ENCODE measurements around the gene TBX5. TPM values are rescaled to one million over a fixed set of nuclear protein-coding genes. Genes with fewer than 3 reads are reported as not detected.

The TBX5 gene
- total RNA-seq, 4 donors from 2014 or later, result not detected

DNA sequence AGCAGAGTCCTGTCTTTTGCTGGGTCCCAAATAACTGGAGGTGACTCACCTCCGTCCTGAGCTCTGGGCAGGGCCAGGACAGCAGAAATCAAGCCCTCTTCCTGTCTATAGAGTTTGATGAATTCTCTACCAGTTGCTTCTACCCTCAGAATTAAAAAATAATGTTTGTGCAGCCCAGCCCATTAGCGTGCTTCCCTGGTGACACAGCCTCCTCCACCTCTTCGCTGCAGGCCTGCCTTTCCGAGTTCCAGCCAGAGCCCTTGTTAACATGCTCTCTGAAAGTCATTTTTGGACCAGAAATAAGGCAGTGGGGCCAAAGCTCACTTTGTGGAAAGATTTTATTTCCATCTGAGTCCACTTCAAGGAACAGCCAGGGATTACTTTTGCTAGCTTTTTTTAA lies 94.0 kb downstream of the TBX5 start:
- TF ChIP-seq, protein P1, sequence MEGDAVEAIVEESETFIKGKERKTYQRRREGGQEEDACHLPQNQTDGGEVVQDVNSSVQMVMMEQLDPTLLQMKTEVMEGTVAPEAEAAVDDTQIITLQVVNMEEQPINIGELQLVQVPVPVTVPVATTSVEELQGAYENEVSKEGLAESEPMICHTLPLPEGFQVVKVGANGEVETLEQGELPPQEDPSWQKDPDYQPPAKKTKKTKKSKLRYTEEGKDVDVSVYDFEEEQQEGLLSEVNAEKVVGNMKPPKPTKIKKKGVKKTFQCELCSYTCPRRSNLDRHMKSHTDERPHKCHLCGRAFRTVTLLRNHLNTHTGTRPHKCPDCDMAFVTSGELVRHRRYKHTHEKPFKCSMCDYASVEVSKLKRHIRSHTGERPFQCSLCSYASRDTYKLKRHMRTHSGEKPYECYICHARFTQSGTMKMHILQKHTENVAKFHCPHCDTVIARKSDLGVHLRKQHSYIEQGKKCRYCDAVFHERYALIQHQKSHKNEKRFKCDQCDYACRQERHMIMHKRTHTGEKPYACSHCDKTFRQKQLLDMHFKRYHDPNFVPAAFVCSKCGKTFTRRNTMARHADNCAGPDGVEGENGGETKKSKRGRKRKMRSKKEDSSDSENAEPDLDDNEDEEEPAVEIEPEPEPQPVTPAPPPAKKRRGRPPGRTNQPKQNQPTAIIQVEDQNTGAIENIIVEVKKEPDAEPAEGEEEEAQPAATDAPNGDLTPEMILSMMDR (IDR thresholded peaks at IDR 0.05), result no peak
- ATAC-seq (ENCODE audit: low FRiP score), result peak; percentile 26
- DNase-seq (ENCODE audit: low spot score), result no peak

DNA sequence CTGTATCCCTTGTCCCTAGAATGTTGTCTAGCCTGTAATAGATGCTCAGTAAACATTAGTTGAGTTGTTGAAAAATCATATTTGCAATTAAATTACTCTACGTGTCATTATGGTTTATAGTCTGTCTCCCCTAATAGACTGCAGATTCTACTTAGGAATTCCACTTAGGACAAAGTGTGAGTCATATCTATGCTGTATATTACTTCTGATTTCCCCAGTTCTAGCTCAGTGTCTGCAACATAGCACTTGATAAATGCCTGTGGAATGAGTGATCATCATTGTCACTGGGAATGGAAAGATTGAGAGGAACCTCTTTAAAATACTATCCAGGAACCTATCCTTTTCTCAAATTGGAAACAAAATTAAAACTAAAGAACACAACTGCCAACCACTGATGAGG lies 99.3 kb downstream of the TBX5 start:
- TF ChIP-seq, protein P1 (IDR thresholded peaks at IDR 0.05), result no peak
- no peak for ATAC-seq (ENCODE audit: low FRiP score)
- no peak for DNase-seq (ENCODE audit: low spot score)

DNA sequence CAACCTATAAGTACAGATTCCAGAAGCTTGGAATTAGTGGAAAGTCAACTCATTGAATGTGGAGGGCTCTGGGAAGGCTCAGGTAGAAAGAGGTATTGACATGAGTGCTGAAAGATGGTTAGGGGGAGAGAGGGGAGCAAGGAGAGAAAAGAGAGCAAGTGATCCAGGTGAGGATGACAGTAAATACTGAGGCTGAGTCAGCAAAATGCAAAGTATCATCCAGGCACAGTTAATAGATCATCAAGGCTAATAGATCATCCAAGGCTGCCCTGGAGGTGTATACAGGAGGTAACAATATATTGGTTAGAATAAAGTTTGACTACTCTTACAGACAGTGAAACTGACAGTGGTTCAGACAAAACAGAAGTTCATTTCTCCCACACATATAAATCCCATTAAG lies 100.5 kb downstream of the TBX5 start:
- DNase-seq (ENCODE audit: low spot score) (no peak), ATAC-seq (ENCODE audit: low FRiP score) (no peak)
- TF ChIP-seq, protein P1 (IDR thresholded peaks at IDR 0.05), result no peak
